ENCODE results near the gene MRPL18.
"Not testable (repeated sequence)": the region's sequence is repeated elsewhere in the genome, so short reads cannot be mapped to it uniquely, and the experiment has no call there.

DNA sequence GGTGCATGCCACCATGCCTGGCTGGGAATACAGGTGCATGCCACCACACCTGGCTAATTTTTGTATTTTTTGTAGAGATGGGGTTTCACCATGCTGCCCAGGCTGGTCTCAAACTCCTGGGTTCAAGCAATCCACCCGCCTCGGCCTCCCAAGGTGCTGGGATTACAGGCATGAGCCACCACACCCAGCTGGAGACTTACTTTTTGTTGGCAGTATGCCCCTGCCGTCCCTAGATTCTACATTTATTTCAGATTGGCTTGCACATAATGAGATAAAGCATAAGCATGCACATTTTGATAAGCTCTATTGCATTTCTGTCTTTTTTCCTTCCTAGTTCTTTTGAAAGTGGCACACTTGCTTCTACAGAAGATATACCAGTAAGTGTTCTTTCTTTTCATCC is 26.5 kb downstream of the MRPL18 start:
- TF ChIP-seq SIN3A (conservative IDR thresholded peaks at IDR 0.05 in 1 of 2, IDR thresholded peaks at IDR 0.05 in 1 of 2; ENCODE audit: low read depth in 1 of 2, low read length in 2 of 2); POLR2AphosphoS5 (IDR thresholded peaks at IDR 0.05; ENCODE audit: low read depth, low read length); HDAC6 (IDR thresholded peaks at IDR 0.05; ENCODE audit: low read depth, low read length): not testable (repeated sequence)
- TF ChIP-seq, protein P1, sequence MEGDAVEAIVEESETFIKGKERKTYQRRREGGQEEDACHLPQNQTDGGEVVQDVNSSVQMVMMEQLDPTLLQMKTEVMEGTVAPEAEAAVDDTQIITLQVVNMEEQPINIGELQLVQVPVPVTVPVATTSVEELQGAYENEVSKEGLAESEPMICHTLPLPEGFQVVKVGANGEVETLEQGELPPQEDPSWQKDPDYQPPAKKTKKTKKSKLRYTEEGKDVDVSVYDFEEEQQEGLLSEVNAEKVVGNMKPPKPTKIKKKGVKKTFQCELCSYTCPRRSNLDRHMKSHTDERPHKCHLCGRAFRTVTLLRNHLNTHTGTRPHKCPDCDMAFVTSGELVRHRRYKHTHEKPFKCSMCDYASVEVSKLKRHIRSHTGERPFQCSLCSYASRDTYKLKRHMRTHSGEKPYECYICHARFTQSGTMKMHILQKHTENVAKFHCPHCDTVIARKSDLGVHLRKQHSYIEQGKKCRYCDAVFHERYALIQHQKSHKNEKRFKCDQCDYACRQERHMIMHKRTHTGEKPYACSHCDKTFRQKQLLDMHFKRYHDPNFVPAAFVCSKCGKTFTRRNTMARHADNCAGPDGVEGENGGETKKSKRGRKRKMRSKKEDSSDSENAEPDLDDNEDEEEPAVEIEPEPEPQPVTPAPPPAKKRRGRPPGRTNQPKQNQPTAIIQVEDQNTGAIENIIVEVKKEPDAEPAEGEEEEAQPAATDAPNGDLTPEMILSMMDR (IDR thresholded peaks at IDR 0.05; ENCODE audit: control extremely low read depth in 1 of 3, insufficient read depth in 1 of 3, low read depth in 1 of 3, low read length in 3 of 3), result not testable (repeated sequence)

Measured in H1 (cell line).